Fibroblast of the aortic adventitia (primary cell): ENCODE results near the gene PRSS56. TPM values are rescaled to one million over a fixed set of nuclear protein-coding genes. Genes with fewer than 3 reads are reported as not detected.

ENCODE experiments used
- DNase-seq: peaks from one replicate; pipeline ENCODE4 v3.0.0-alpha.2; 2010; ENCODE audit warnings: low read depth
- H3K4me3 ChIP-seq: 2 replicates; pipeline ENCODE4 v1.5.1; 2011; ENCODE audit warnings: low read depth, mild to moderate bottlenecking, control low read depth, low read length, moderate library complexity
- total RNA-seq: library from RNA; depleted of rRNA; stranded (reverse); fragments of >200 nt; gene quantifications from 2 replicates; pipeline ENCODE4 v1.2.3, GENCODE V29; 2012; ENCODE audit warnings: low replicate concordance
- TF ChIP-seq, protein P1 (sequence below): IDR thresholded peaks from 2 replicates; pipeline ENCODE4 v1.5.1; 2011; ENCODE audit warnings: mild to moderate bottlenecking, low read length, control low read depth, inconsistent platforms; ENCODE audit not compliant: insufficient read depth

PRSS56 gene
- total RNA-seq, 1 donor, result not detected

DNA sequence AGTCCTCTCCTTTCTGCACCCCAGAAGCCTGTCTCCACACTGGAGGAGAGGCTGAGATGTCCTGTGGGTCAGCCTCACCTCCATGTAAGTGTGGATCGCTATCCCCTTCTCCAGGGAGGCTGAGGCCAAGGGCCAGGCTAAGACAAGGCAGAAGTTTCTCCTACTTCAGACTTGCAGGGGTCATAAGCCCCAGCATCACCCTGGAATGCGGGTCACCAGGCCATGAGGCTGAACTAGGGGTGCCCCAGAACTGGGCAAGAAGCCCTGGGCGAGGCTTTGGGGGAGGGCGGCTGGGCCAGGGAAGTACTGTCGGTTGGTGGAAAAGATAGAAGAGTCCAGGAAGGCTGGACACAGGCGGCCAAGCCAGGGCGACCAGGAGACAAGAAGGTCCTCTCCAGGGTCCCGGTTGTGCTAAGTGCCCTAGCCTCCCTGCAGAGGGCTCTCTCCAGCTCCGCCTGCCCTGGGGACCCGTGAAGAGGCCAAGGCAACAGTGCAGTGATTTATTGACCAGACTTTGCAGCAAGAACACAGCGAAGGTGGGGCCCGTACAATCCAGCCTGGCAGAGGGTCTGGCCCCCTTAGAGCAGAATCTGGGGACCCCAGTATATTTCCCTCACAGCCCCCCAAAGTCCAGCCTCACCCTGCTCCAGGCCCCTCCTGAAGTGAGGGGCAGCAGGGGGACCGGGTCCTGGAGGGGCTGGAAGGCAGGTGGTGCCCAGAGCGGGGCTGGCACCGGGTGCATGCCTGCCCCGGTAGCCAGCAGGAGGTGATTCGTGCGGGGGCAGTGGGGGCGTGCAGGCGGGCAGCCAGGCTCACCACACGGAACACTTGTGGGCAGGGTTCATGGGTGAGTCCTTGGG lies 40.6 kb upstream of the PRSS56 start:
- H3K4me3 ChIP-seq, result no peak overlapping the region
- TF ChIP-seq, protein P1, sequence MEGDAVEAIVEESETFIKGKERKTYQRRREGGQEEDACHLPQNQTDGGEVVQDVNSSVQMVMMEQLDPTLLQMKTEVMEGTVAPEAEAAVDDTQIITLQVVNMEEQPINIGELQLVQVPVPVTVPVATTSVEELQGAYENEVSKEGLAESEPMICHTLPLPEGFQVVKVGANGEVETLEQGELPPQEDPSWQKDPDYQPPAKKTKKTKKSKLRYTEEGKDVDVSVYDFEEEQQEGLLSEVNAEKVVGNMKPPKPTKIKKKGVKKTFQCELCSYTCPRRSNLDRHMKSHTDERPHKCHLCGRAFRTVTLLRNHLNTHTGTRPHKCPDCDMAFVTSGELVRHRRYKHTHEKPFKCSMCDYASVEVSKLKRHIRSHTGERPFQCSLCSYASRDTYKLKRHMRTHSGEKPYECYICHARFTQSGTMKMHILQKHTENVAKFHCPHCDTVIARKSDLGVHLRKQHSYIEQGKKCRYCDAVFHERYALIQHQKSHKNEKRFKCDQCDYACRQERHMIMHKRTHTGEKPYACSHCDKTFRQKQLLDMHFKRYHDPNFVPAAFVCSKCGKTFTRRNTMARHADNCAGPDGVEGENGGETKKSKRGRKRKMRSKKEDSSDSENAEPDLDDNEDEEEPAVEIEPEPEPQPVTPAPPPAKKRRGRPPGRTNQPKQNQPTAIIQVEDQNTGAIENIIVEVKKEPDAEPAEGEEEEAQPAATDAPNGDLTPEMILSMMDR, result no peak
- DNase-seq, result no peak

DNA sequence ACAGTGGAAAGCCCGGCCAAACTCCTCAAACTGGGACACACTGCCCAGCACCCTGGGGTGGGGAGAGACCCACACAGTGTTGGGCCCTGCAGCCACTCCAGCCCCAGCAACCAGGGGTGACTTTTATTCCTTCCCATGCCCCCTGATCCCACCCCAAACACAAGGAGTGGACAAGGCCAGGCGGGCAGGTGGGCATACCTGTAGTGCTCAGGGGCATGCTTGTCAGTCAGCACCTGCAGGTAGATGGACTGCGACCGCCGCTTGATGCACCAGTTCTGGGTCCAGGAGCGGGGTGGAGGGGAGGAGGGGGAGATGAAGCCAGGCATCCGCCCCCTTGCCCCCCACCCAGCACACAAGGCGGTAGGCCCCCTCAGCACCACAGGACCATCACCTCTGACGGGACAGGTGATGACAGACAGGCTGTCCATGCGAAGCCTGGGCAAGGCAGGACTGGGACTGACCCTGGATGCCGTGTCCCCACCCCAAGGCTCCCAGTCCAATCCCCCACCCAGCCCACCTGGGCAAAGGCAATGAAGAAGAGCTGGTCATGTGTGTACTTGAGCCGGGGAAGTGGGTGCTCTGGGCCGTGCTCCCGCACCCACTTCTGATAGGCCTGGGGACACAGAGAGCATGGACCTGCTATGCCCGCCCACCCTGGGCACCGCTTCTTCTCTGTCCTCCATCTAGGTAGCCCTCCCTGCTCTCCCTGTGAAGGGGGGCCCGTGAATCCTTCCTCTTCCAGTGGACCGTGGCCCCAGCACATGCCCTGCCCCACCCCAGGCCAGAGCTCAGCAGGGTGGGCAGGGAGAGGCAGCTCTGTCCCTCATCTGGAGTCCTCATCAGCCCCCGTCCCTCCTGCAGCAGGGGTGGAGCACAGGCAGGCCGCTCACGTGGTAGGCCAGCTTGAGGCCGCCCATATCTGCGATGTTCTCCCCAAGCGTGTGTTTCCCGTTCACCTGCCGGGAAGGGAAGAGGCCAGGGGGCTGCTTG lies 39.7 kb upstream of the PRSS56 start:
- no peak for DNase-seq
- H3K4me3 ChIP-seq, result no peak overlapping the region
- TF ChIP-seq, protein P1, result no peak

DNA sequence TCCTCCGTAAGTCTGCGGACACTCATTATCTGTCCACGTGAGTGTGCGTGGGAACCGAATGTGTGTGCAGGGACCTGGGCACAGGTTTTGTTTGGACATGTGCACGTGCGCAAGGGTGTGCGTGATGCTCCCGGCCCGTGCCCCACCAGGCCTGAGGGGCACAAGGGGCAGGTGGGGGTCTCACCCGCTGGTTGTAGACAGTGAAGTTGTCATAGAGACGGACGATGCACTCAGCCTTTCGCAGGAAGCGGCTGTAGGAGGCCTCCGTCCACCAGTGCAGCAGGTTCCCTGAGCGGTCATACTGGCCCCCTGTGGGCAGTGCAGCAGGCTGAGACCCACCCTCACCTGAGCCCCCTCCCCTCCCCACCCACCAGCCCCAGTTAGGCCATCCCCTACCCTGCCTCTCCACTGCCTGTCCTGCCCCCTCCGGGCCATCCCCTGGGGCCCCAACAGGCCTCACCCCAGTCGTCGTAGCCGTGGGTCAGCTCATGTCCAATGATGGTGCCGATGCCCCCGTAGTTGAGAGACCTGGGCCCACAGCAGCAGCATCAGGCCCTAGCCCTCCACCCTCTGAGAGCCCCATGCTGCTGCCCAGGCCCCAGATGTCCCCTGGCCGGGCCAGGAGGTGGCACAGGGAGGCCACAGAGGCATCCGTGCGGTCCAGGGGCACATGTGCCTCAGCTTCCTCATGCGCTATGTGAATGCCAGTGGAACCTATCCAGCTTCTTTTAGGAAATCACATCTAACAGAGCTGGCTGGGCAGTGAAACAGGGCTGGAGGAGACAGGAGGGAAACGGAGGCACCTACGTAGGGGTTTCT lies 38.7 kb upstream of the PRSS56 start:
- DNase-seq, result no peak
- TF ChIP-seq, protein P1, result no peak
- H3K4me3 ChIP-seq, result no peak overlapping the region

DNA sequence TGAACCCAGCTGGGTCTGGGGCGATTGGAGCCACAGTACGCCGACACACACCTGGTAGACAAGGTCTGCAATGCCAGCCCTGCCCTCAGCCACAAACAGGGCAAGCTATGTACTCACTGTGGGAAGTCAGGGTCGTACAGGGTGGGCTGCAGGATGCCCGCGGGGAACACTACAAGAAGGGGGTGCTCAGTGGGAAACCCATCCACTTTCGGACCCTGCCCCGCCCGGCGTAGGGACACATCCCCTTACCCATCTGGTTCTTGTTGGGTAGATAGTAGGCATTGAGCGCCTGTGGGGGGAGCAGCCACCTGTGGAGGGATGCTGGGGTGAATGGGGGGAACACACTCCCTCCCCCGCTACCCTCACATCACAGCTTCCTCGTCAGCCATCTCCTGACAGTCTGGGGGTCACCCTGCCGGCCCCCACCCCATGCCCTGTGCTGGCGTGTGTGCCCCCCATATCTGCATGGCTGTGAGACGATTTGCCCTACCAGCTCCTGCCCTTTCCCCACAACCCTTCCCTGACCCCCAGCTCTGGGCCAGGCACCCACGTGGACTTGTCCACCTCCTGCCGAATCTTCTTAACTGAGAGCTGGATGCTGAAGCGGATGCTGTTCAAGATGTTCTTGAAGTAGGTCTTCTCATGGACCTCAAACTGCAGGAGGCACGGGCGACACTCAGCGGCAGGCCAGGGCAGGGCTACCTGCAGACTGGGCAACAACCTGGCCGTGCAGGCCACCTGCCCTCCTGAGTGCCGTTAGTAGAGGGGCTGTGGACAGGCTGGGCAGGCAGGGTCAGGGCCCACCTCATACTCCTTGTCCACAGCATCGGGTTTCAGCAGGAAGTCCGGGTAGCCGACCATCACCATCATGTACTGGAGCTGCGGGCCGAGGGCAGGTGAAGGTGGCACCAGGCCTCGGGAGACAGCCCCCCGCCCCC lies 37.6 kb upstream of the PRSS56 start:
- TF ChIP-seq, protein P1, result no peak
- no peak overlapping the region for H3K4me3 ChIP-seq
- no peak for DNase-seq

DNA sequence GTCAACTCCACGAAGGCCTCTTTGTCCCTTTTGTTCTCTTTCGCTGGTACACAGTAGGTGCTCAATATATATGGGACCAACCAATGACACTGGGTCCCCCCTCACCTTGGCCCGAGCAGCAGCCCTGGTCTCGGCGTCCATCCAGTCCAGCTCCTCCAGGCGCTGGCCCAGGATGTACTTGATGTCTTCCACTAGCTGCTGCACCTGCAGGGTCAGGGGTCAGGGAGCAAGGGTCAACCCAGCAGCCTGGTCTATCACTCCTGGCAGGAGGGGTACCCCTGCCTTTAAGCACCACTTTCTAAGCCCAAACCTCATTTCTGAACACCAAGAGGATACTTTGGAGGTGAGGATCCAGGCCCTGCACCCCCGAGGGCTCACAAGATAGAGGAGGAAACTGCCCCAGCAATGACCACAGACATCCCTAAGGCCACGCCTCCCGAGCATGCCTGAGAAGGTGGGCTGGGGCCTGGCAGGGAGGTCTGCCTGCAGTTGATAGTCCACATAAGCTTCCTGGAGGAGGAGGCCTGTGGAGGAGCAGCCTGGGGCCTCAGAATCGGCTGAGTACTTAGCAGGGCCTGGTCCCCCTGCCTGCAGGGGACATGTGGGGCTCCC lies 36.8 kb upstream of the PRSS56 start:
- DNase-seq, result no peak
- H3K4me3 ChIP-seq, result no peak overlapping the region
- TF ChIP-seq, protein P1, result no peak
